Kidney epithelial cell (primary cell): ENCODE results near the gene RRBP1. TPM values are rescaled to one million over a fixed set of nuclear protein-coding genes. Genes with fewer than 3 reads are reported as not detected.

Experiments
- DNase-seq: peaks from one replicate; pipeline ENCODE4 v3.0.0-alpha.2; 2010; ENCODE audit warnings: low read depth
- H3K27me3 ChIP-seq: 2 replicates; pipeline ENCODE4 v1.6.0; 2011; ENCODE audit warnings: low read length; ENCODE audit not compliant: control insufficient read depth, insufficient read depth
- H3K36me3 ChIP-seq: 2 replicates; pipeline ENCODE4 v1.5.1; 2011; ENCODE audit warnings: low read length; ENCODE audit not compliant: control insufficient read depth, insufficient read depth
- H3K4me3 ChIP-seq: 2 replicates; pipeline ENCODE4 v1.5.1; 2011; ENCODE audit warnings: low read depth, mild to moderate bottlenecking, control low read depth, low read length
- CTCF ChIP-seq: IDR thresholded peaks from 2 replicates; pipeline ENCODE4 v1.5.1; 2011; ENCODE audit warnings: mild to moderate bottlenecking, moderate library complexity, low read length, control low read depth, inconsistent platforms; ENCODE audit not compliant: insufficient read depth, poor library complexity, severe bottlenecking
- total RNA-seq: library from RNA; depleted of rRNA; stranded (reverse); fragments of >200 nt; gene quantifications from 2 replicates; pipeline ENCODE4 v1.2.3, GENCODE V29; 2015

RRBP1 gene
- total RNA-seq, 1 donor from 2014 or later, result 98.4 TPM

DNA sequence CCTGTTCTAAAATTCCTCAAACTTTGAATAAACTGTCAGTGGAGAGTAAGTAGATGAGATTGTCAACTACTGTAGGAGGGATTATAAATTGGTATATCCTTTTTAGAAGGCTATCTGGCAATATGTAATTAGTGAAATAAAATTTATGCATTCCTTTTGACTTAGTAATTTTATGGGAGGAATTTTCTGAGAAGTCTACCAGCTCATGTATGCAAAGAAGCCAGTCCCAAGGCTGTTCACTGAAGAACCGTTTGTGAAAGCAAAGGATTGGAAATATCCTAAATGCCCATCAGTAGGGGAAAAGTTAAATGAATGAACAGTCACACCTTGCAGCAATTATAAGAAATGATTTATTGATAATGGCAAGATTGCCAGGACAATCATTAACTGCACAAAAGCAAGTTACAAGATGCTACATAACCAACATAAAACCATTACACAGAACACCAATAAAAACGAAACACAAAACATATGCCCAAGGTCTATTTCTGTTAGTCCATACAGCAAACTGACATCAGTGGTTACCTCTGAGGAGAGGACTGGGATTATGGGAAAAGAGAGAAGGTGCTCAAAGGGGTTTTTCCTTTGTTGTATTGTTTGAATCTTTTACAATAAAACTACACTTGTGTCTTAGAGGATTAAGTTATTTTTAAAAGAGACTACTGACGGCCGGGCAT lies 116.7 kb downstream of the RRBP1 start:
- TF ChIP-seq CTCF, result no peak
- no peak overlapping the region for H3K4me3 ChIP-seq
- DNase-seq, result no peak
- no peaks in the 10 kb centered on the region for H3K36me3 ChIP-seq
- no peaks in the 10 kb centered on the region for H3K27me3 ChIP-seq

Other genes with a start within 250 kb of the RRBP1 start
- gene BFSP1, start 150.9 kb downstream of the RRBP1 start, total RNA-seq, result 2.1 and 4.5 TPM in 2 replicates
- 254 and 255 TPM in 2 replicates for gene DSTN, start 112.2 kb downstream of the RRBP1 start, total RNA-seq
- gene BANF2, start 17.7 kb upstream of the RRBP1 start, total RNA-seq, result not detected in 2 replicates